WTC11 (cell line): ENCODE measurements around the gene PLEK.

Experiments used
- CTCF ChIP-seq: fragments of 200-600 bp; IDR thresholded peaks from 2 replicates; pipeline ENCODE4 v1.8.0; 2022; ENCODE audit warnings: antibody characterized with exemption
- KAT7 ChIP-seq: sonication (generic); formaldehyde crosslinking; IDR thresholded peaks from 2 replicates; pipeline ENCODE4 v1.8.1; 2023; ENCODE audit warnings: missing genetic modification reagents, mild to moderate bottlenecking, borderline replicate concordance
- NR3C1 ChIP-seq: sonication (generic); formaldehyde crosslinking; conservative IDR thresholded peaks from 2 replicates; pipeline ENCODE4 v1.8.1; 2023; ENCODE audit warnings: low read depth, mild to moderate bottlenecking, missing genetic modification reagents

- TF ChIP-seq CTCF: no peak
- TF ChIP-seq KAT7 (CRISPR knock-in tag): no peak
- no peak for TF ChIP-seq NR3C1 (CRISPR knock-in tag)
Measured at GRCh38 chr2:68431316-68431972, 66.4 kb downstream of the PLEK start.
